Suprapubic skin (tissue), 3 donors: ENCODE measurements around the gene GOLGA6L2.

Experiments
- POLR2A ChIP-seq, 2 donors: fragments of 450-650 bp; IDR thresholded peaks; one replicate each; pipeline ENCODE4 v1.6.1; 2017; ENCODE audit warnings: antibody characterized with exemption in 2 of 2, mild to moderate bottlenecking in 2 of 2, moderate library complexity in 2 of 2
- TF ChIP-seq, protein P1 (sequence below), 2 donors: fragments of 200-600 bp in 1 of 2; fragments of 450-650 bp in 1 of 2; sonication (generic) in 1 of 2; IDR thresholded peaks; one replicate each; pipeline ENCODE4 v1.5.1; 2016 to 2019; ENCODE audit warnings: antibody characterized with exemption in 2 of 2, mild to moderate bottlenecking in 1 of 2, moderate library complexity in 1 of 2

DNA sequence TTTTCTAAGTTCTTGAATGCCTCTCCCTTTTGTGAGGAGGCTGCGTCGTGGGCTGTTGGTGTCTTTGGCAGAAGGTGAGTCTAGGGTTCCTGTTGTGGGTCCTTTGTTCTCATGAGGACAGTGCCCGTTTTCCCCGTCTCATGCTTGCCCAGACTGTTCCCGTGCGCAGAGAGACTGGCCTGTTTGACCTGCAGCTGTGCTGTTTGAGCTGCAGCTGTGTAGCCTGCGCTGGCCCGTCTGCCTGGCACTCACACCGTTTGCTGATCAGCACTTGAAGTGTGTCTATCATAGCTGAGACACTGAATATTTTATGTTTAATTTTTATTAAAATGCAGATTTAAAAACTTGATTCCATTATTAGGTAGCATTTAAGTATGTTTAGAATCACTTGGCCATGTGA lies 9.9 kb downstream of the GOLGA6L2 start:
- TF ChIP-seq POLR2A (IDR thresholded peaks at IDR 0.05) = no peak
- TF ChIP-seq, protein P1, sequence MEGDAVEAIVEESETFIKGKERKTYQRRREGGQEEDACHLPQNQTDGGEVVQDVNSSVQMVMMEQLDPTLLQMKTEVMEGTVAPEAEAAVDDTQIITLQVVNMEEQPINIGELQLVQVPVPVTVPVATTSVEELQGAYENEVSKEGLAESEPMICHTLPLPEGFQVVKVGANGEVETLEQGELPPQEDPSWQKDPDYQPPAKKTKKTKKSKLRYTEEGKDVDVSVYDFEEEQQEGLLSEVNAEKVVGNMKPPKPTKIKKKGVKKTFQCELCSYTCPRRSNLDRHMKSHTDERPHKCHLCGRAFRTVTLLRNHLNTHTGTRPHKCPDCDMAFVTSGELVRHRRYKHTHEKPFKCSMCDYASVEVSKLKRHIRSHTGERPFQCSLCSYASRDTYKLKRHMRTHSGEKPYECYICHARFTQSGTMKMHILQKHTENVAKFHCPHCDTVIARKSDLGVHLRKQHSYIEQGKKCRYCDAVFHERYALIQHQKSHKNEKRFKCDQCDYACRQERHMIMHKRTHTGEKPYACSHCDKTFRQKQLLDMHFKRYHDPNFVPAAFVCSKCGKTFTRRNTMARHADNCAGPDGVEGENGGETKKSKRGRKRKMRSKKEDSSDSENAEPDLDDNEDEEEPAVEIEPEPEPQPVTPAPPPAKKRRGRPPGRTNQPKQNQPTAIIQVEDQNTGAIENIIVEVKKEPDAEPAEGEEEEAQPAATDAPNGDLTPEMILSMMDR (IDR thresholded peaks at IDR 0.05) = no peak
